Lower leg skin (tissue), 4 donors: ENCODE measurements around the gene AGBL1. TPM values are rescaled to one million over a fixed set of nuclear protein-coding genes. Genes with fewer than 3 reads are reported as not detected.

Experiments
- DNase-seq, 2 donors: peaks; one replicate each; pipeline ENCODE4 v3.0.0-alpha.2; 2019; ENCODE audit warnings: low spot score in 2 of 2
- H3K4me3 ChIP-seq: fragments of 200-600 bp; sonication (generic); 2 replicates; pipeline ENCODE4 v1.5.1; 2017; ENCODE audit warnings: mild to moderate bottlenecking, low read depth; ENCODE audit not compliant: poor library complexity, severe bottlenecking
- CTCF ChIP-seq, 3 donors: fragments of 450-650 bp; IDR thresholded peaks; one replicate each; pipeline ENCODE4 v1.5.1; 2016; ENCODE audit warnings: antibody characterized with exemption in 3 of 3, mild to moderate bottlenecking in 3 of 3, moderate library complexity in 2 of 3
- POLR2A ChIP-seq, 2 donors: fragments of 450-650 bp; IDR thresholded peaks; one replicate each; pipeline ENCODE4 v1.6.1; 2016 to 2017; ENCODE audit warnings: antibody characterized with exemption in 2 of 2, mild to moderate bottlenecking in 1 of 2, moderate library complexity in 1 of 2
- WGBS, 2 donors: methylation state at CpG; one replicate each; pipeline ENCODE4 v1.1.5; 2018; 5-methylcytosine and 5-hydroxymethylcytosine counted together
- intact Hi-C: fragments of 100-400 bp; cut with DNase I; formaldehyde crosslinking; loops from one replicate; pipeline ENCODE4 v1.15.0; 2023; ENCODE audit warnings: low total_unique reads
- total RNA-seq, 4 donors: library from RNA; depleted of rRNA; stranded (reverse); fragments of >200 nt; gene quantifications; one replicate each; pipeline ENCODE4 v1.1.0, GENCODE V29; 2016

The AGBL1 gene
- total RNA-seq, 4 donors from 2014 or later: 0.13 to 0.91 TPM; not detected in 2

- WGBS, 2 donors: 70 to 77% methylated on average over 10 of the region's 10 CpGs
- TF ChIP-seq POLR2A (IDR thresholded peaks at IDR 0.05) (no peak), CTCF (IDR thresholded peaks at IDR 0.05) (no peak)
- H3K4me3 ChIP-seq: no peak overlapping the region
- DNase-seq: no peak
- intact Hi-C loops: no loop called here
These were observed 799.9 kb downstream of the AGBL1 start for GRCh38 chr15:86879250-86880229.

GRCh38 chr15:86885616-86886015 lies 805.9 kb downstream of the AGBL1 start:
- TF ChIP-seq POLR2A (IDR thresholded peaks at IDR 0.05) (no peak), CTCF (IDR thresholded peaks at IDR 0.05) (no peak)
- H3K4me3 ChIP-seq: no peak overlapping the region
- intact Hi-C loops: no loop called here
- WGBS, 2 donors: 63% methylated on average over 1 of the region's 1 CpG
- no peak for DNase-seq

- no peak for TF ChIP-seq POLR2A (IDR thresholded peaks at IDR 0.05)
- TF ChIP-seq CTCF (IDR thresholded peaks at IDR 0.05): no peak
- H3K4me3 ChIP-seq: no peak overlapping the region
- DNase-seq: no peak
- intact Hi-C loops: no loop called here
- WGBS, 2 donors: 50 to 53% methylated on average over 10 of the region's 10 CpGs
These were observed 813.2 kb downstream of the AGBL1 start for GRCh38 chr15:86892774-86893449.

- intact Hi-C loops: no loop called here
- DNase-seq: no peak
- TF ChIP-seq CTCF (IDR thresholded peaks at IDR 0.05) (no peak), POLR2A (IDR thresholded peaks at IDR 0.05) (no peak)
- 54 to 60% methylated on average over 3 of the region's 3 CpGs for WGBS, 2 donors
- H3K4me3 ChIP-seq: no peak overlapping the region
These were observed 814.6 kb downstream of the AGBL1 start for GRCh38 chr15:86894269-86894668.

GRCh38 chr15:86903642-86904421 lies 824.2 kb downstream of the AGBL1 start:
- 57 to 58% methylated on average over 4 of the region's 4 CpGs for WGBS, 2 donors
- DNase-seq: no peak
- H3K4me3 ChIP-seq: no peak overlapping the region
- intact Hi-C loops: no loop called here
- TF ChIP-seq CTCF (IDR thresholded peaks at IDR 0.05): no peak
- TF ChIP-seq POLR2A (IDR thresholded peaks at IDR 0.05): no peak
